ENCODE data around the gene CDC42BPB. TPM values are rescaled to one million over a fixed set of nuclear protein-coding genes. Genes with fewer than 3 reads are reported as not detected.
A peak's percentile ranks its signal among the peaks of the same experiment; 100 is the strongest.

Gene CDC42BPB, protein sequence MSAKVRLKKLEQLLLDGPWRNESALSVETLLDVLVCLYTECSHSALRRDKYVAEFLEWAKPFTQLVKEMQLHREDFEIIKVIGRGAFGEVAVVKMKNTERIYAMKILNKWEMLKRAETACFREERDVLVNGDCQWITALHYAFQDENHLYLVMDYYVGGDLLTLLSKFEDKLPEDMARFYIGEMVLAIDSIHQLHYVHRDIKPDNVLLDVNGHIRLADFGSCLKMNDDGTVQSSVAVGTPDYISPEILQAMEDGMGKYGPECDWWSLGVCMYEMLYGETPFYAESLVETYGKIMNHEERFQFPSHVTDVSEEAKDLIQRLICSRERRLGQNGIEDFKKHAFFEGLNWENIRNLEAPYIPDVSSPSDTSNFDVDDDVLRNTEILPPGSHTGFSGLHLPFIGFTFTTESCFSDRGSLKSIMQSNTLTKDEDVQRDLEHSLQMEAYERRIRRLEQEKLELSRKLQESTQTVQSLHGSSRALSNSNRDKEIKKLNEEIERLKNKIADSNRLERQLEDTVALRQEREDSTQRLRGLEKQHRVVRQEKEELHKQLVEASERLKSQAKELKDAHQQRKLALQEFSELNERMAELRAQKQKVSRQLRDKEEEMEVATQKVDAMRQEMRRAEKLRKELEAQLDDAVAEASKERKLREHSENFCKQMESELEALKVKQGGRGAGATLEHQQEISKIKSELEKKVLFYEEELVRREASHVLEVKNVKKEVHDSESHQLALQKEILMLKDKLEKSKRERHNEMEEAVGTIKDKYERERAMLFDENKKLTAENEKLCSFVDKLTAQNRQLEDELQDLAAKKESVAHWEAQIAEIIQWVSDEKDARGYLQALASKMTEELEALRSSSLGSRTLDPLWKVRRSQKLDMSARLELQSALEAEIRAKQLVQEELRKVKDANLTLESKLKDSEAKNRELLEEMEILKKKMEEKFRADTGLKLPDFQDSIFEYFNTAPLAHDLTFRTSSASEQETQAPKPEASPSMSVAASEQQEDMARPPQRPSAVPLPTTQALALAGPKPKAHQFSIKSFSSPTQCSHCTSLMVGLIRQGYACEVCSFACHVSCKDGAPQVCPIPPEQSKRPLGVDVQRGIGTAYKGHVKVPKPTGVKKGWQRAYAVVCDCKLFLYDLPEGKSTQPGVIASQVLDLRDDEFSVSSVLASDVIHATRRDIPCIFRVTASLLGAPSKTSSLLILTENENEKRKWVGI (N-terminal part only)
- 1 to 10 TPM; 2.5 to 3.2 TPM for total RNA-seq

- peak within 1 kb of the TSS; percentile 74 for H3K4me3 Mint-ChIP-seq
- H3K27me3 Mint-ChIP-seq (ENCODE audit: low read depth) = peaks cover 24% of the 10 kb centered on the region
- intact Hi-C loops (cut with micrococcal nuclease) = loop anchor here (2.0 kb wide), 1 partner anchor 17 kb away; no protein-coding TSS in a partner anchor
- H3K4me1 Mint-ChIP-seq (ENCODE audit: low read depth) = peaks cover 8% of the 10 kb centered on the region
- CTCF ChIA-PET = interaction anchor here (1.2 kb wide), 1 partner anchor 47 kb away, joined by 4 read pairs; no protein-coding TSS in a partner anchor
- DNase-seq = peak; percentile 49
- no peaks in the 10 kb centered on the region for H3K9me3 Mint-ChIP-seq
- H3K27ac Mint-ChIP-seq = no peak within 1 kb of the TSS
- H3K36me3 Mint-ChIP-seq (ENCODE audit: low read depth) = no peaks in the 10 kb centered on the region
Observed at GRCh38 chr14:103057372-103058163, at the start of gene CDC42BPB. Gene CDC42BPB (minus strand): TSS chr14:103057549. CDS start chr14:103057173, 376 bp downstream.

GRCh38 chr14:103105580-103106150 is 48.3 kb upstream of the CDC42BPB start:
- H3K9me3 Mint-ChIP-seq = no peaks in the 10 kb centered on the region
- H3K27me3 Mint-ChIP-seq (ENCODE audit: low read depth) = peaks cover 31% of the 10 kb centered on the region
- H3K36me3 Mint-ChIP-seq (ENCODE audit: low read depth) = no peaks in the 10 kb centered on the region
- CTCF ChIA-PET = interaction anchor here (0.6 to 3.9 kb wide), 45 partner anchors 10 to 624 kb away, joined by 3 to 46 read pairs (median 5); partner anchors contain the start of genes CDC42BPB, EXOC3L4, LBHD2 and TNFAIP2
- DNase-seq = peak; percentile 50
- H3K4me1 Mint-ChIP-seq (ENCODE audit: low read depth) = peaks cover 11% of the 10 kb centered on the region
- no peak overlapping the region for H3K4me3 Mint-ChIP-seq
- intact Hi-C loops (cut with micrococcal nuclease) = loop anchor here (1.0 kb wide), 4 partner anchors 30 to 187 kb away; no protein-coding TSS in a partner anchor
- no peak overlapping the region for H3K27ac Mint-ChIP-seq

DNA sequence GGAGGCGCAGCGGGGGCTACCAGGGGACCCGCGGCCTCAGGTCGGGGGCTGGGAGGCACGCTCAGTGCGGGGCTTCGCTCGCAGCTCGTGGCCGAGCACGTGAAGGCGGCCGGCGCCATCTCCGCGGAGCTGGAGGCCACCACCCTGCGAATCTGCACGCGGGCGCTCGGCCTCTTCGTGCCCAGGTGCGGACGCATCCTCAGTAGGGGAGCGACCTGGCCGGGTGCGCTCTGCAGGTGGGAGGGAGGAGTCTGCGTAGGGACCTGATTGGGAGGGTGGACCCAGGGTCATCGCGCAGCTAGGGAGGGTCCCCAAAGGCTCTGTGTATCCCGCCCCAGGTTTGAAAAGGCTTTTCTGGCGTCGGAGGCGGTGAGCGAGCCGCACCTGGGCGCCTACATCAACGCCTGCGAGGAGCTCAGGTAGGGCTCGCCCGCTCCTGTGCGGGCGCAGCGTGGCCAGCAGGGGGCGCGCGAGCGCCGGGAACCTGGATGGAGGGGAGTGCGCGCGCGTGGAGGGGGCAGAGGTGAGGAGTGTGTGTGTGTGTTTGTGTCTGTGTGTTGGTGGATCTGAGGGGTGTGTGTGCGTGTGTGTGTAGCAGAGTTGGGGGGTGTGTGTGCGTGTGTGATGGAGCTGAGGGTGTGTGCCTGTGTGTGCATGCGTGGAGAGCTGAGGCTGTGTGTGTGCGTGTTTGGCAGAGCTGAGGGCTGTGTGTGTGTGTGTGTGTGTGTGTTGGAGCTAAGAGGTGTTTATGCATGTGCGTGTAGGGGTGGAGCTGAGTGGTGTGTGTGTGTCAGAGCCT is 47.5 kb upstream of the CDC42BPB start:
- CTCF ChIA-PET = interaction anchor here (0.6 to 3.9 kb wide), 54 partner anchors 10 to 837 kb away, joined by 3 to 46 read pairs (median 4); partner anchors contain the start of genes CDC42BPB, EXOC3L4 and LBHD2
- peak; percentile 71 for DNase-seq
- intact Hi-C loops (cut with micrococcal nuclease) = loop anchor here (1.0 kb wide), 4 partner anchors 30 to 187 kb away; no protein-coding TSS in a partner anchor
- Mint-ChIP-seq H3K36me3 (ENCODE audit: low read depth) (no peaks in the 10 kb centered on the region), H3K4me1 (ENCODE audit: low read depth) (peaks cover 11% of the 10 kb centered on the region), H3K4me3 (no peak overlapping the region), H3K9me3 (no peaks in the 10 kb centered on the region), H3K27ac (no peak overlapping the region), H3K27me3 (ENCODE audit: low read depth) (peaks cover 34% of the 10 kb centered on the region)

DNA sequence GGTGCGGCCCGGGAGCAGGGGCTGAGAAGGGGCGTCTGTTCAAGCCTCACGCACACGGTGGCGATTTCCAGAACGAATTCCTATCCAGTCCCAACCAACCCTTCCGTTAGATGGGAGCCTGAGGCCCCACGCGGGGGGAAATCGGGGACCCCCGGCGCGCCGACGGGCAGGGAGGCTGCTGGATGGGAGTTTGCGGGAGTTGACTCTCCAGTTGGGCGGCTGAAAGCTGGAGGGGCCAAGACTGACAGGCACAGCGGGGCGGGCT is 47.0 kb upstream of the CDC42BPB start:
- CTCF ChIA-PET = interaction anchor here (0.6 to 3.9 kb wide), 41 partner anchors 9 to 836 kb away, joined by 3 to 46 read pairs (median 5); partner anchors contain the start of genes CDC42BPB, EXOC3L4 and LBHD2
- intact Hi-C loops (cut with micrococcal nuclease) = no loop called here
- H3K36me3 Mint-ChIP-seq (ENCODE audit: low read depth) = no peaks in the 10 kb centered on the region

DNA sequence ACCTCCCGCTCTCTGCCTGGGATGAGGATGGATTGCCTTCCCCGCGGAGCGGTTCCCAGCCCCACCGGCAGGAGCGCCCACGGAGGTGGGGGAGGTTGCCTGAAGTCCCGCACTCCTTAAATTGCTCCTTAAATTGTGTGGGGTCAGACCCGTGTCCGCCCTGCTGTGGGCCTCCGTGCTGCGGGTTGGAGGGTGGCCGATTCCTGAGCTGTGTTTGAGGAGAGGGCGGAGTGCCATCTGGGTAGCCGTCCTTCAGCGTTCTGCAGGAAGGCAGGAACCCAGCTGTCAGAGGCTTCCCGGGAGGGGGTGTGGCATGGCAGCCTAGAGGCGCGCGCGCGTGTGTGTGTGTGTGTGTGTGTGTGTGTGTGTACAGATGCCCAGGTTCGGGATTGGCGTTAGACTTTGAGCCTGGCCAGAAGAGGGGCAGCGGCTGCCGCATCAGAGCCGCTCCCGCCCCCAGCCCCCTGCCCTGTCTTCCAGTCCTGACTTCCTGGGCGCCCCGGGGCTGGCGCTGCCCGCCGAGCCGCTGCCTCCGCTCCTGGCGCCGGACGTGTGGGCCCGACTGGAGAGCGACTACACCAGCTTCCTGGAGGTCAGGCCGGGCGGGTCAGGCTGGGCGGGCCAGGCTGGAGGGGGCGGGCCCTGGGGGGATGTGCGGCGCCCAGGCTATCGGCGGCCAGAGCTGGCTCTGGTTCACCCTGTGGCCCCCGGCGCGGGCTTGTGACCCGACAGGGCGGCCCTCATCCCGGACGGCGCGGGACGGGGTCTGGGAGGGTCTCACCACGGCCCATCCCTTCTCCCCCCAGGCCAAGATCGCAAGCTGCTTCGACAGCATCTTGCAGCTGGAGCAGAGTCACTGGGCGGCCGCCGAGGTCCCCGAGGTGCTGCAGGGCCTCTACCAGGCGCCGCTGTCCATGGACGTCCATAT is 46.4 kb upstream of the CDC42BPB start:
- Mint-ChIP-seq H3K9me3 (no peaks in the 10 kb centered on the region), H3K36me3 (ENCODE audit: low read depth) (no peaks in the 10 kb centered on the region), H3K4me1 (ENCODE audit: low read depth) (peaks cover 10% of the 10 kb centered on the region), H3K27me3 (ENCODE audit: low read depth) (peaks cover 34% of the 10 kb centered on the region), H3K27ac (no peak overlapping the region), H3K4me3 (no peak overlapping the region)
- intact Hi-C loops (cut with micrococcal nuclease) = no loop called here
- no peak for DNase-seq
- CTCF ChIA-PET = interaction anchor here (0.9 to 3.9 kb wide), 18 partner anchors 8 to 563 kb away, joined by 3 to 46 read pairs (median 7); partner anchors contain the start of genes CDC42BPB and EXOC3L4

More for the DNA sequence above, 47.0 kb upstream of the CDC42BPB start:
- Mint-ChIP-seq H3K4me3 (no peak overlapping the region), H3K27me3 (ENCODE audit: low read depth) (peaks cover 34% of the 10 kb centered on the region), H3K9me3 (no peaks in the 10 kb centered on the region), H3K4me1 (ENCODE audit: low read depth) (peaks cover 11% of the 10 kb centered on the region), H3K27ac (no peak overlapping the region)
- DNase-seq = no peak

GRCh38 chr14:103102689-103103260 is 45.4 kb upstream of the CDC42BPB start:
- Mint-ChIP-seq H3K4me1 (ENCODE audit: low read depth) (peaks cover 9% of the 10 kb centered on the region), H3K9me3 (no peaks in the 10 kb centered on the region), H3K36me3 (ENCODE audit: low read depth) (no peaks in the 10 kb centered on the region), H3K27ac (no peak overlapping the region), H3K4me3 (no peak overlapping the region), H3K27me3 (ENCODE audit: low read depth) (peaks cover 30% of the 10 kb centered on the region)
- intact Hi-C loops (cut with micrococcal nuclease) = no loop called here
- DNase-seq = no peak
- CTCF ChIA-PET = interaction anchor here (3.3 kb wide), 1 partner anchor 190 kb away, joined by 13 read pairs; no protein-coding TSS in a partner anchor

- Mint-ChIP-seq H3K27me3 (ENCODE audit: low read depth) (peaks cover 32% of the 10 kb centered on the region), H3K36me3 (ENCODE audit: low read depth) (no peaks in the 10 kb centered on the region), H3K27ac (no peak overlapping the region), H3K4me1 (ENCODE audit: low read depth) (peaks cover 9% of the 10 kb centered on the region), H3K9me3 (no peaks in the 10 kb centered on the region), H3K4me3 (no peak overlapping the region)
- CTCF ChIA-PET = interaction anchor here (0.6 to 3.3 kb wide), 2 partner anchors 73 to 190 kb away, joined by 4 to 13 read pairs; no protein-coding TSS in a partner anchor
- no peak for DNase-seq
- intact Hi-C loops (cut with micrococcal nuclease) = no loop called here
Observed at GRCh38 chr14:103101963-103102688, 44.8 kb upstream of the CDC42BPB start.

DNA sequence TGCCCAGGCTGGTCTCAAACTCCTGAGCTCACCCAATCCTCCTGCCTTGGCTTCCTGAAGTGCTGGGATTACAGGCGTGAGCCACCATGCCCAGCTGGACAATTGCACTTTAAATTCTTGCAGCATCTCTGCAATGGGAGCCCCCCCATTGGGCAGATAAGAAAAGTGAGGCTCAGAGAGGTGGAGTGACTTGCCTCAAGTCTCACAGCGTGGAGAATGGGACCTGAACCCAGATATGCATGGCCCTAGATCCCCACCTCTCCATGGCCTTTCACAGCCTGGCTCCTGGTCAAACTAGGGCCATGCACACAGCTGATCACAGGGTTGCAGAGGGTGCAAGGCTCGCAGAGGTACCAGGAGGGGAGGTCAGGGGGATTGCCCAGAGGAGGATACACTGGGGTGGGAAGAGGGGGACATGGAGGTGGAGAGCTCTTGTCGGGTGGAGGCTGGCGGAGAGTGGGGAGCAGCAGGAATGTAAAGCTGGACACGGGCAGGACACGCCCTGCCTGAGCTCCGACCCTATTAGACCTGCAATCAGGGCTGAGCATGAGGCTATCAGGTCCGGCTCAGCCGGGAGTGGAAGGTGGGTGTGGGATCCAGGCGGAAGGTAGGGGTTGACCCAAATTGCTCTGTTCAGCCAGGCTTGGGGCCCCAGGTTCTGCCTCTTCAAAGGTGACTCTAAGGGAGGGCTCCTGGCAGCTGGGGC is 44.1 kb upstream of the CDC42BPB start:
- no peak overlapping the region for H3K27ac Mint-ChIP-seq

More for the DNA sequence above, 44.1 kb upstream of the CDC42BPB start:
- CTCF ChIA-PET = interaction anchor here (0.6 to 3.3 kb wide), 3 partner anchors 39 to 191 kb away, joined by 3 to 13 read pairs (median 4); no protein-coding TSS in a partner anchor
- Mint-ChIP-seq H3K4me1 (ENCODE audit: low read depth) (peaks cover 9% of the 10 kb centered on the region), H3K36me3 (ENCODE audit: low read depth) (no peaks in the 10 kb centered on the region), H3K27me3 (ENCODE audit: low read depth) (peaks cover 34% of the 10 kb centered on the region), H3K9me3 (no peaks in the 10 kb centered on the region), H3K4me3 (no peak overlapping the region)
- intact Hi-C loops (cut with micrococcal nuclease) = no loop called here
- DNase-seq = no peak
